Activated effector memory CD4-positive, alpha-beta T cell treated with anti-CD3 and anti-CD28 coated beads, Interleukin-2, amount 50 U/mL, for 16 hours (primary cell): ENCODE results near the gene TMEM106A.
A peak's percentile ranks its signal among the peaks of the same experiment; 100 is the strongest.
"Not testable (repeated sequence)": the region's sequence is repeated elsewhere in the genome, so short reads cannot be mapped to it uniquely, and the experiment has no call there.

Source experiments
- DNase-seq: peaks from one replicate; pipeline ENCODE4 v3.0.0-alpha.2; 2020

TMEM106A gene

DNA sequence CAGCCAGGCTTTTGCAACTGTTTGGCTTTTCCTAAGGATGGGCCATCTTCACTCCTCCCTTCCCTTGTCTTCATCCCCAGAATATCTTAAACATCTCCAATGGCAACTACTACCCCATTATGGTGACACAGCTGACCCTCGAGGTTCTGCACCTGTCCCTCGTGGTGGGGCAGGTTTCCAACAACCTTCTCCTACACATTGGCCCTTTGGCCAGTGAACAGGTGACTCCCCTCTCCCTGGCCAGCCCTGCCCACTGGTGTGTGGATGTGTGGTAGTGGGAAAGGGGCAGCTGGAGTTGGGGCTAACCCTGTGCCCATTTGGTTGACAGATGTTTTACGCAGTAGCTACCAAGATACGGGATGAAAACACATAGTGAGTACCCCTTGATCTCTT is 4.7 kb downstream of the TMEM106A start:
- no peak for DNase-seq

DNA sequence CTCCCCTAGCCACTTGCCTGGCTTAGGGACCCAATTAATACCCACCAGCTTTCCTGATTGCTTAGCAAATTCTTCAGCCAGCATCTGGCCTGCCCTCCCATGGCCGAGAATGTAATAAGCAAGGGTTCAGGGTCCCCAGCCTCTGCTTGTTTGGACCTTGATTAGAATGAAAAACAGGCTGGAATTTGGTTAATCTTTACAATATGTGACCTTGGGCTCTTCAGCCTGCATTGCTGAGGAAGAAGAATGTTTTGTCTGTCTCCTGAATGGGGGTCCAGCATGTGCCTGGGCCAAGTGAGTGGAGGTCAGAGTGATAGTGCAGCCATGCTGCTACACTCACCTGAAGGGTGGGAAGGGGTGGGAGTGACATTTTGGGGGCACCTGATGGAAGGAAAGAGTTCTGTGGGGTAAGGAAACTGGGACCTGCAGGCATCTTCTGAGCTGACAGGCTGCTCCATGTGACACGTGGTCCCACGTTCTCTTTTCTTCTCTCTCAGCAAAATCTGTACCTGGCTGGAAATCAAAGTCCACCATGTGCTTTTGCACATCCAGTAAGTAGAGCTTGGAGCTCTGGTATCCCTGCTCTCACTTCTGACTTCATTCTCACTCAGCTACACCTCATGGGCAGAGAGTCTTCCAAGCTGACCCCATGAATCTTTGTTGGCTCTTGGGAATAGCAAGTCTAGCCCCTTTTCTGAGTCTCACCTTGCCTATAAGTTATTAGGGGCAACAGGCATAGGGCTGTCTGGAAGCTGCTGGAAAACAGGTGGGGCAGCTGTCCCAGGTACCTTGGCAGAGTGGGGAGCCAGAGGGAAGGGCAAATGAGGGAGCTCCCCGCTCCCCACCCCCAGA is 5.3 kb downstream of the TMEM106A start:
- DNase-seq = no peak

DNA sequence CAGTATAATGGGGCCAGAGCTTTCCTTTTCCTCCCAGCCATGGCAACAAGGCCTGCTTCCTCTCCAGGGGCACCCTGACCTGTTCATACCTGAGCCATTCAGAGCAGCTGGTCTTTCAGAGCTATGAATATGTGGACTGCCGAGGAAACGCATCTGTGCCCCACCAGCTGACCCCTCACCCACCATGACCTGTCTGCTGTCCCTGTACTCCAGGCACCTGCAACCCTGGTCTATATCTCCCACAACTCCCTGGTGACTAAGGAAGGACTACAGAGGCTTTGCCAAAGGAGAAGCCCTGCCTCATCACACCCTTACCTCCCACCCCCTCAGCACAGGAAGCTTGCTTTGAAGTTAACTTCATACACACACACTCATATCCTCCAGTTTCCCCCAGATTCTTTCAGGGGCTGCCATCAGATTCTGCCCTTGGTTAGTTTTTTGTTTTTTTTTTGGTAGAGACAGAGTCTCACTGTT is 6.0 kb downstream of the TMEM106A start:
- DNase-seq = no peak

DNA sequence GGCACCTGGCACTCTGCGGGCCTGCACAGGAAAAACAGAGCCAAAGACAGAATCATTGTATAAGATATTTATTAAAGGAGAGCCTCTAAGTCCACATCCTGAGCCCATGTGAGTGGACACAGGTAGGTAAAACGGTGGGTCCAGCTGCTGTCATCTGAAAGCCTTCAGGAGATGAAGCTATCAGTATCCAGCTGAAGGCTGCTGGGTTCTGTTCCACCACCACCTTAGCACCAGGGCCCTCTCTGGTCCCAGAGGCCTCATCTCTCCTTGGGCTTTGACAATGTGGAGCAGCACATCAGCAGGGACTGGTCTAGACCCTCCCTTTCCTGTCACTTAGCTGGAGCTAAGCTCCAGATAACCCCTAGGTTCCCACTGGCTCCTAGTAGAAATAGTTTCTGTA is 7.3 kb downstream of the TMEM106A start:
- DNase-seq = no peak

DNA sequence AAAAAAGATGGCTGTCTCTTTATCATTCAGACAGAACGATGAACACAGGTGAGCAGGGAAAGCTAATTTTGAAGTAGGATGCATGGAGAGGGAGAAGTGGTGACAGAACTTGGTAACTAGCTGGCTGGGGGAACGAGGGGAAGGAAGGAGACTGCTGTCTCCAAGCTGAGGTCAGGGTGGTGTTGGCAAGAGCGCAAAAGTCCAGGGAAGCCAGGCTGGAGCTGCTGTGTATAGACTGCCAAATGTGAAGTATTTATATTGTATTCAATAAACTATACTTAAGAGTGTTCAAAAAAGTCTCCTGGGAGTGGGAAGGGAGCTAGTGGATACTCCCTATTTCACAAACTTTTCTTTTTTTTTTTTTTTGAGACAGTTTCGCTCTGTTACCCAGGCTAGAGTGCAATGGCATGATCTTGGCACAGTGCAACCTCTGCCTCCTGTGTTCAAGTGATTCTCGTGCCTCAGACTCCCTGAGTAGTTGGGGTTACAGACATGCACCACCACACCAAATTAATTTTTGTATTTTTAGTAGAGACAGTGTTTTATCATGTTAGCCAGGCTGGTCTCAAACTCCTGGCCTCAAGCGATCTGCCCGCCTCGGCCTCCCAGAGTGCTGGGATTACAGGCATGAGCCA is 8.2 kb downstream of the TMEM106A start:
- DNase-seq = no peak

DNA sequence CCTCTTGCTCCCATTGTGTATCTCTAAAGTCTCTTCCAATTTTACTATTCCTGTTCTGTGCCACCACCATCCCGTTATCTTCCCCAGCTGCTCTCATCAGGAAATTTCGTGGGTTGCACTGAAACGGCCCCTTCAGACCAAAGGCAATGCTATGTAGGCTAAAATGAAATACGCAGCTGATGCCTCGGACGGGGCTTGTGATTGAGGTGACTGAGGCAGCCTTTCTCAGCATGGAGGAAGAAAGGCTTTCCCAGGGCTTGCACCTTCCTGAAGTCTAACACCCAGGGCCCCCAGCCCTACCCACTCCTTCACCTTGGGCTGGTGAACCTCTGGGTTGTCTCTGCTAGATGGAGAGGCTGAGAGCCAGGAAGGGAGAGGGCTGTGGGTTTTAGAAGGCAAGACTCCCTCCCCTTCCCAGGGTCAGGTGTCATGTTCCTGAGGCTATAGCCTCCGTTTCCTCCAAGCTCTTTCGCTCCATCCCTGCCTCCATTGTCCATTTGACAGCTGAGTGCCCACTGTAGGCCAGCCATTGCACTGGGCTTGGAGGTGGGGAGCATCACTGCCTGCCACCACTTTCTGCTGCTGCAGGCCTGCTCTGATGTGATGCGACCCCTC is 8.9 kb downstream of the TMEM106A start:
- DNase-seq = no peak

DNA sequence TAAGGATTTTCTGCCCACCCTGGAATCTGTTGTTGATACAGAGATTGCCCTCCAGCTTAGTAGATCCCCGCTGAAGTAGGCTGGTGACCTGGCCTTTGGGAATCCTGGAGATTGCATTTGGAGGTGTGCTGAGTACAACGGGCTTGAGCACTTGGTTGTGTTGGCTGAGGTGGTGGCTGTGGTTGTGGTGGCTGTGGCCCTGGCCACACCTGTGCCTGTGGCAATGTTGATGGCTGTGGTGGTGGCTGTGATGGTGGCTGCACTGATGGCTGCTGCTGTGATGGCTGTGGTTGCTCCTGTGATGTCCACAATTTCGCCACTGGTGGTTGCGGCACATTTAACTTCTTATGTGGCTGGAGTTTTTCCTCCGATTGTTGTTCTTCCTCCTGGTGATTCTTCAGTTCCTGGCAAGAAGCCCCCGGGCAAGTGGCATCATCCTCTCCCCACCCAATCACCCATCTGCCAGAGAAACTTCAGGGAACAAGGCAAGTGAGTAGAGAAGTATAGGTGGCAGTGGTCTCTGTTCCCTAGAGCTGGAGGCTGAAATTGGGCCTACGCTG is 12.6 kb downstream of the TMEM106A start:
- DNase-seq = no peak

DNA sequence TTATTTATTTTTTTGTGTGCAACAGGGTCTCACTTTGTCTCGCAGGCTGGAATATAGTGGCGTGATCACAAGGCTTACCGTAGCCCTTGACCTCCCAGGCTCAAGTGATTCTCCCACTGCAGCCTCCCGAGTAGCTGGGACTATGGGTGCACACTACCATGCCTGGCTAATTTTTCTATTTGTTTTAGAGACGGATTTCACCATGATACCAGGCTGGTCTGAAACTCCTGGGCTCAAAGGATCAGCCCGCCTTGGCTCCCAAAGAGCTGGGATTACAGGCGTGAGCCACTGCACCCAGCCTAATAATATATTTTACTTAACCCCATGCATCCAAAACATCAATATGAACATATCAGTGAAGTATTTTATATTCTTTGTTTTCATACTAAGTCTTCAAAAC is 14.7 kb downstream of the TMEM106A start:
- no peak for DNase-seq

DNA sequence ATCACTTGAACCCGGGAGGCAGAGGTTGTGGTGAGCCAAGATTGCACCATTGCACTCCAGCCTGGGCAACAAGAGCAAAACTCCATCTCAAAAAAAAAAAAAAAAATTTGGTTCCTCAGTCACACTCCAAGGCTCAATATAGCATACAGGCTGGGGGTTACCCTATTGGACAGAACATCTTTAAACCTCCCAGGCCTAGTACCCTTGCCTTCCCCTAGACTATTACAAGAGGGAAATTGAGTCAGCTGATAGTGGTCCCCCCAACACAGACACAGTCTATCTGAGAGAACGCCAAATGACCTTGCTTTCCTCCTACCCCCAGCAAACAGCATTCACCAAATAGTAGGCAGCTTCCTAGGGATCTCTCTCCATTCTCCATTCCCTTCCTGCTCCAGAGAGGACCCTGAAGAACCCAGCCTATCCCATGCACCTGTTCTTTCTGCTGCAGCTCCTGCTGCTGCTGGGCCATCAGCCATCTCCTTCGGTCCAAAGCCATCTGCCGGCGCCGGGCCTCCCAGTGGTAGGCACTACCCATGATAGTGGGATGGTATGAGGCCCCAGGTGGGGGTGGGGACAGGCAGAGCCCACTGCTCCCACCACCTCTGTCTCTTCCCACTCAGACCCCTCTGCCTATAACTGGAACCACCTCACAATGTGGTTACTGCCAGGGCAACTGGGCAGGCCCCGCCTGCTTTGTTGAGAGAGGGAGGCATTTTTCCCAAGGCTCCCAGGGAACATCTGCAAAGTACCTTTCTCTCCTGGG is 16.5 kb downstream of the TMEM106A start, which contains the start of gene CCDC200:
Gene CCDC200, minus strand, starts transcription at position 604 of the 763 bp plus-strand sequence. Its CDS starts 69 bp downstream, at position 535.
- not testable (repeated sequence) for DNase-seq

DNA sequence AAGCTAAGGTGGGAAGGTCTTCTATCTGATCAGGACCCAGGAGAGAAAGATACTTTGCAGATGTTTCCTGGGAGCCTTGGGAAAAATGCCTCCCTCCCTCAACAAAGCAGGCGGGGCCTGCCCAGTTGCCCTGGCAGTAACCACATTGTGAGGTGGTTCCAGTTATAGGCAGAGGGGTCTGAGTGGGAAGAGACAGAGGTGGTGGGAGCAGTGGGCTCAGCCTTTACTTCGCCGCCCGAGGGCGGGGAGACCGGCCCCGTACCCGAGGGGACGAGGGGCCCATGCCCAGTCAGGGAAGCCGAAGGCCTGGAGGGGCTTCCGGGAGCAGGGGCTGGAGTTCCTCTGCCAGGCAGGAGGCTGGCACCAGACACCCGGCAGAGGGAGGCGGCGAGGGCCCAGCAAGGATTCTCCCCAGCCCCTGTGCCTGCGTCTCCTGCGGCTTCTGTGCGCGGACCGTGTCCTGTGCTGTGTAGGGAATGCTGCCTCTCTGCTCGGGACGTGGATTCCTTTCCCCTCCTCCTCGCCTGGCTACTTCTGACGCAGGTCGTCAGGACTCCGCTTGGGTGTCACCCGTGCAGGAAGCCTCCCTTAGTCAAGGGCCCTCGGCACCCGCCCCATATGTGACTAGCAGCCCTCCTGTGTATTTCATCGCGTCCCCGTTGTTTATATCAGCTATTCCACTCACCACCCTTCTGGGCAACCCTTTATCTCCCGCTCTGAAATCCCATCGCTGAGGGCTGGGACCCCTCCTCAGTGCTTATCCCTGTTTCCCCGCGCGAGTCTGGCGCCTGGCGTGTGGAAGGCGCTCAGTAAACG is 19.7 kb downstream of the TMEM106A start:
- not testable (repeated sequence) for DNase-seq

DNA sequence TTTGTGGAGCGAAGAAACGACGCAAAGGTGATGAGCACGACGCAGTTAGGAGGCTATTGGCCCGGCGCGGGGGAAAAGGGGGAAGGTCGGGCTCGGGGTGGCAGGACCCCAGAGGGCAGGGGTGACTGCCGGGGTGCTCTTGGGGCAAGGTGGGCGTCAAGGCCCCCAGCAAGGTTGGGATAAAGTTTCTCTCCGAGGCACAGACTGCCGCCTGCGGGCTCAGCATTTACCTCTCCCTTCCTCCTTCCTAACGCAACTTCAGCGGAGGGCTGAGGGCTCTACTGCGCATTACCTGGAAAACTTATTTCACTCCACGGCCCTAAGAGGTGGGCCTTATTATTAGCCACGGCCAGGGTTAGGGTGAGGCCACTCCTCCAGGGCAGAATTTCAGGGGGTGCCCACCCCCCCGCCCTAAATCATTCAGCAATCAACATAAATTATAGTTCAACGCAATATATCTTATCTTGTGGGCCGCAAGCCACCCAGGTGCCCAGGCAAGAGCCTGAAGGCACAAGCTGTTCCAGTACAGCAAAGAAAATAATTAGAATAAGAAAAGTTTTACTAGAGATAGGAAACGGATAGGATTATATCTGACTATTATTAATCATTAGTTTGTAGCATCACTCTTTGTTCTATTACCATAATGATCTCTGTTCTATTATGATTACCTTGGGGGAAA is 20.5 kb downstream of the TMEM106A start:
- DNase-seq = peak; percentile 69

DNA sequence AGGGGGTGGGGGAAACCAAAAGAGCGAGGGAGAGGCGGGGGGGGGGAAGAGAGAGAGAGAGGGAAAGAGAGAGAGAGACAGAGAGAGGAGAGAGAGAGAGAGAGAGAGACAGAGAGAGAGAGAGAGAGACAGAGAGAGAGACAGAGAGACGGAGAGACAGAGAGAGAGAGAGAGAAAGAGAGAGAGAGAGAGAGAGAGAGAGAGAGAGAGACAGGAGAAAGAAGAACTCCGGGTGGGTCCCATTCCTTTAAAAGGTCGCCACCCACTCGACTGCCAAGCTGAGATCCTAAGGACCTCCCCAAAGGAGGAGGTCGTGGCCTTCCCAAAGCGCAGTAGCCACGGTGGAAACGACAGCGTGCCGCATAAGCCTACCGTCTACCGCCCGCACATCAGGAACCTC is 21.6 kb downstream of the TMEM106A start:
- DNase-seq = not testable (repeated sequence)

DNA sequence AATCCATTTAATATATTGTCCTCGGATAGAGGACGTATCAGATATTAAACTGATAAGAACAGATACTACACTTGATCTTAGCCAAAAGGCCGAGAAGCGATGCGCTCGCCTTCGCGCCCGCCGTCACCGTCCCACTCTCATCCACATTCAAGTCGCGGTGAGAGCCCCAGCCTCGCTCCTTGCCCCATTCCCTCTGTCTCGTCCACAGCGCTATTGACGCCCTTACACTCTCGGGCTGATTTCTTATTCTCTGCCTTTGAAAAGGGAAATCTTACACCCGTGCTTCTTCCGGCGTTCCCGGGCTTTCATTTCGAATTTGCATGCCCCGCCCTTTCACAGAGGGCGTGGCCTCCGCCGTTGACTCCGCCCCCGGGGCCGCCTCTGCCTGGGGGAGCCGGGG is 22.2 kb downstream of the TMEM106A start, which contains the start of gene RNU2-1:
Gene RNU2-1, minus strand, starts transcription at position 101 of the 400 bp plus-strand sequence.
- not testable (repeated sequence) for DNase-seq

DNA sequence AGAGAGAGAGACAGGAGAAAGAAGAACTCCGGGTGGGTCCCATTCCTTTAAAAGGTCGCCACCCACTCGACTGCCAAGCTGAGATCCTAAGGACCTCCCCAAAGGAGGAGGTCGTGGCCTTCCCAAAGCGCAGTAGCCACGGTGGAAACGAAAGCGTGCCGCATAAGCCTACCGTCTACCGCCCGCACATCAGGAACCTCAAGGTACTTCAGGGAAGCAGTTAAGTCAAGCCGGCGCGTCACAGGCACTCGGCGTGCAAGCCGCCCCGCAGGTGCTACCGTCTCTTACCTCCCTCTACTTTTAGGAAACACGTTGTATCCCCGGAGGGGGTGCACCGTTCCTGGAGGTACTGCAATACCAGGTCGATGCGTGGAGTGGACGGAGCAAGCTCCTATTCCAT is 27.9 kb downstream of the TMEM106A start:
- DNase-seq = not testable (repeated sequence)

DNA sequence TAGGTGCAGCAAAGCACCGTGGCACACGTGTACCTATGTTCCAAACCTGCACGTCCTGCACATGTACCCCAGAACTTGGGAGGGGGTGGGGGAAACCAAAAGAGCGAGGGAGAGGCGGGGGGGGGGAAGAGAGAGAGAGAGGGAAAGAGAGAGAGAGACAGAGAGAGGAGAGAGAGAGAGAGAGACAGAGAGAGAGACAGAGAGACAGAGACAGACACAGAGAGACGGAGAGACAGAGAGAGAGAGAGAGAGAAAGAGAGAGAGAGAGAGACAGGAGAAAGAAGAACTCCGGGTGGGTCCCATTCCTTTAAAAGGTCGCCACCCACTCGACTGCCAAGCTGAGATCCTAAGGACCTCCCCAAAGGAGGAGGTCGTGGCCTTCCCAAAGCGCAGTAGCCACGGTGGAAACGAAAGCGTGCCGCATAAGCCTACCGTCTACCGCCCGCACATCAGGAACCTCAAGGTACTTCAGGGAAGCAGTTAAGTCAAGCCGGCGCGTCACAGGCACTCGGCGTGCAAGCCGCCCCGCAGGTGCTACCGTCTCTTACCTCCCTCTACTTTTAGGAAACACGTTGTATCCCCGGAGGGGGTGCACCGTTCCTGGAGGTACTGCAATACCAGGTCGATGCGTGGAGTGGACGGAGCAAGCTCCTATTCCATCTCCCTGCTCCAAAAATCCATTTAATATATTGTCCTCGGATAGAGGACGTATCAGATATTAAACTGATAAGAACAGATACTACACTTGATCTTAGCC is 29.1 kb downstream of the TMEM106A start:
- DNase-seq = not testable (repeated sequence)

DNA sequence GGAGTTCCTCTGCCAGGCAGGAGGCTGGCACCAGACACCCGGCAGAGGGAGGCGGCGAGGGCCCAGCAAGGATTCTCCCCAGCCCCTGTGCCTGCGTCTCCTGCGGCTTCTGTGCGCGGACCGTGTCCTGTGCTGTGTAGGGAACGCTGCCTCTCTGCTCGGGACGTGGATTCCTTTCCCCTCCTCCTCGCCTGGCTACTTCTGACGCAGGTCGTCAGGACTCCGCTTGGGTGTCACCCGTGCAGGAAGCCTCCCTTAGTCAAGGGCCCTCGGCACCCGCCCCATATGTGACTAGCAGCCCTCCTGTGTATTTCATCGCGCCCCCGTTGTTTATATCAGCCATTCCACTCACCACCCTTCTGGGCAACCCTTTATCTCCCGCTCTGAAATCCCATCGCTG is 34.8 kb downstream of the TMEM106A start:
- DNase-seq = not testable (repeated sequence)
